GM12878 (cell line): ENCODE data around the gene CLN3. TPM values are rescaled to one million over a fixed set of nuclear protein-coding genes. Genes with fewer than 3 reads are reported as not detected.

Experiments
- ATAC-seq: fragments of 200-7000 bp; cut with Tn5 transposase; 3 replicates; pipeline ENCODE4 v1.9.1; 2020; ENCODE audit warnings: mild to moderate bottlenecking, moderate library complexity
- BruUV-seq: library from RNA; stranded (reverse); fragments of 400-500 nt; replicated peaks from 2 replicates; lab custom pipeline; 2021; lab: Mats Ljungman, UMichigan
- CTCF ChIA-PET: fragments of 300-600 bp; sonication (Branson Sonifier 250); formaldehyde crosslinking; extraction: SDS; loops from one replicate; lab custom pipeline; 2021; ENCODE audit warnings: inconsistent platforms; lab: Yijun Ruan, JAX
- POLR2A ChIA-PET: fragments of 350-600 bp; formaldehyde crosslinking; extraction: SDS; loops from one replicate; lab custom pipeline; 2021; ENCODE audit warnings: inconsistent platforms; lab: Charles Lee
- RAD21 ChIA-PET: fragments of 300-600 bp; sonication (Branson Sonifier 250); formaldehyde crosslinking; loops from one replicate; lab custom pipeline; 2023; ENCODE audit warnings: antibody characterized with exemption; ENCODE audit not compliant: unreplicated experiment; lab: Charles Lee
- SMC1A ChIA-PET: fragments of 300-600 bp; sonication (Branson Sonifier 250); formaldehyde crosslinking; loops from one replicate; lab custom pipeline; 2023; ENCODE audit not compliant: unreplicated experiment, uncharacterized antibody; lab: Charles Lee
- DNase-seq: peaks from one replicate; pipeline ENCODE4 v3.0.0-alpha.2; 2011; ENCODE audit warnings: low read depth, low spot score
- FAIRE-seq: peaks from 3 replicates; lab custom pipeline; 2011; peaks lifted over from hg19 to GRCh38; lab: Jason Lieb, UNC
- H2AFZ ChIP-seq: 2 replicates; pipeline ENCODE4 v1.6.0; 2011; ENCODE audit warnings: low read depth, low read length, control low read depth; ENCODE audit not compliant: control insufficient read depth
- H3K27ac ChIP-seq: 2 replicates; pipeline ENCODE4 v1.5.1; 2011; ENCODE audit warnings: control low read depth; ENCODE audit not compliant: control insufficient read depth, insufficient read depth
- H3K27me3 ChIP-seq, 2 experiments: replicated peaks in 1 of 2; 2 replicates each; pipeline versions ENCODE4 v1.6.0 to v1.6.1; 2011; ENCODE audit warnings: low read length in 1 of 2; ENCODE audit not compliant: control insufficient read depth in 2 of 2, insufficient read depth in 2 of 2
- H3K36me3 ChIP-seq, 2 experiments: 2 replicates each; pipeline ENCODE4 v1.5.1; 2011; ENCODE audit warnings: low read length in 1 of 2; ENCODE audit not compliant: control insufficient read depth in 2 of 2, insufficient read depth in 2 of 2
- H3K4me1 ChIP-seq: 2 replicates; pipeline ENCODE4 v1.6.1; 2011; ENCODE audit warnings: mild to moderate bottlenecking, low read length, moderate library complexity, mixed read lengths; ENCODE audit not compliant: control insufficient read depth, insufficient read depth
- H3K4me2 ChIP-seq: 2 replicates; pipeline ENCODE4 v1.6.0; 2011; ENCODE audit warnings: control low read depth; ENCODE audit not compliant: control insufficient read depth, insufficient read depth
- H3K4me3 ChIP-seq: fragments of 200-600 bp; sonication (generic); 2 replicates; pipeline ENCODE4 v1.5.1; 2016
- H3K79me2 ChIP-seq: 2 replicates; pipeline ENCODE4 v1.6.0; 2011; ENCODE audit warnings: low read length; ENCODE audit not compliant: control insufficient read depth, insufficient read depth
- H3K9ac ChIP-seq: 2 replicates; pipeline ENCODE4 v1.8.0; 2011; ENCODE audit warnings: low read length, control low read depth, mixed read lengths; ENCODE audit not compliant: control insufficient read depth, insufficient read depth
- H3K9me3 ChIP-seq: replicated peaks from 3 replicates; pipeline ENCODE4 v1.5.1; 2011; ENCODE audit warnings: mild to moderate bottlenecking, low read length; ENCODE audit not compliant: control insufficient read depth, insufficient read depth
- H4K20me1 ChIP-seq: 2 replicates; pipeline ENCODE4 v1.6.0; 2011; ENCODE audit not compliant: control insufficient read depth, insufficient read depth
- MEF2B ChIP-seq: fragments of 450-650 bp; IDR thresholded peaks from 2 replicates; pipeline ENCODE4 v1.6.1; 2018; ENCODE audit warnings: mild to moderate bottlenecking, moderate library complexity; ENCODE audit not compliant: partially characterized antibody, poor library complexity, severe bottlenecking
- SUPT20H ChIP-seq: IDR thresholded peaks from 2 replicates; pipeline ENCODE4 v1.6.1; 2011; ENCODE audit warnings: low read depth, mild to moderate bottlenecking, low read length, moderate library complexity, borderline replicate concordance; ENCODE audit not compliant: control insufficient read depth
- TBL1XR1 ChIP-seq: IDR thresholded peaks from 2 replicates; pipeline ENCODE4 v1.6.1; 2012; ENCODE audit warnings: low read depth, low read length, improper control_type of control experiment
- WGBS: methylation state at CpG from one replicate; pipeline ENCODE4 v1.1.6; 2016; ENCODE audit warnings: low lambda C conversion rate; ENCODE audit not compliant: insufficient replicate concordance, insufficient coverage; ENCODE audit errors: missing lambda C conversion rate; 5-methylcytosine and 5-hydroxymethylcytosine counted together
- in situ Hi-C: fragments of 300-500 bp; cut with MboI; formaldehyde crosslinking; loops from 9 replicates; pipeline ENCODE4 v1.14.3; 2018; ENCODE audit warnings: mixed read lengths
- intact Hi-C: fragments of 100-400 bp; cut with micrococcal nuclease; formaldehyde crosslinking; loops from one replicate; pipeline ENCODE4 v1.14.2; 2022; ENCODE audit not compliant: unreplicated experiment
- polyA plus RNA-seq, 11 experiments: library from polyadenylated mRNA; depleted of rRNA in 4 of 11; unstranded in 6 of 11; stranded (reverse) in 5 of 11; fragments of >200 nt; fragmentation: Nextera tagmentation in 4 of 11; fragmentation: Illumina TruSeq in 1 of 11; extraction: Ambion mirVana in 4 of 11; extraction: Trizol in 1 of 11; gene quantifications; 1 replicate in 1 of 11; 2 replicates in 10 of 11; pipeline versions ENCODE4 v1.2.1 to v1.2.3, GENCODE V29; 2011 to 2016; ENCODE audit warnings: inconsistent platforms in 2 of 11, missing spikeins in 2 of 11, low read depth in 1 of 11
- total RNA-seq, 4 experiments: library from RNA; depleted of rRNA in 3 of 4; stranded (reverse); fragments of >200 nt in 3 of 4; fragmentation: Illumina TruSeq in 1 of 4; extraction: Trizol in 1 of 4; gene quantifications; 2 replicates each; pipeline versions ENCODE4 v1.2.1 to v1.2.3, GENCODE V29; 2013 to 2021
- TF ChIP-seq, protein P1 (sequence below): IDR thresholded peaks from 2 replicates; pipeline ENCODE4 v1.6.1; 2011; ENCODE audit warnings: borderline replicate concordance, low read depth, mild to moderate bottlenecking, moderate library complexity, low read length; ENCODE audit not compliant: insufficient read depth, poor library complexity, severe bottlenecking
- TF ChIP-seq, protein P2 (sequence below), 3 experiments: IDR thresholded peaks in 2 of 3; conservative IDR thresholded peaks in 1 of 3; 2 replicates each; pipeline ENCODE4 v1.5.1; 2011; ENCODE audit warnings: low read depth in 3 of 3, low read length in 3 of 3, mild to moderate bottlenecking in 3 of 3, control low read depth in 2 of 3, moderate library complexity in 2 of 3, inconsistent platforms in 1 of 3, mixed read lengths in 1 of 3; ENCODE audit not compliant: control insufficient read depth in 2 of 3, insufficient read depth in 1 of 3; ENCODE audit errors: extremely low read depth in 1 of 3

Gene CLN3
- total and polyA plus RNA-seq, 10 of the 15 experiments (the other 5 are each of a cell fraction or from before 2014, with no cell fraction given), result 2.3 to 25.0 (median 16.6) TPM

DNA sequence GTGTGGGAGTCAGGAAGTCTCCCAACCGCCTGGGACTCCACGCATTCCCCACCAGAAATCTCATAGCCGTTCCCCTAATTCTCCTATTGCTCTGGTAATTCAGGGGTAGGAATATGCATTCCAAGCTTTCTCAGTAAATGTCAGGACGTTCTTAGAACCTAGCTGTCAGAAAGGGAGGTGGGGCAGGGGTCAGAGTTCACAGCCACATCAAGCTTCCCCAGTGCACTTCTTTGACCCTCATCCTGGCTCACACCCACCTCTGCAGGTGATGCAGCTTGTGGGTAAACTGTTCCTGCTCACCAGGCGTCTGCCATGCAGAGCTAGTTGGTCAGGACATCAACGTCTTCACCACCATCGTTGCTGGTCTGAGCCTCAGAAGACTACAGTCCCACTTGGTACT is 28.8 kb upstream of the CLN3 start:
- POLR2A ChIA-PET, result no interaction called here
- no peak for FAIRE-seq
- RAD21 ChIA-PET, result no interaction called here
- ATAC-seq, result no peak
- Histone ChIP-seq H3K27ac (no peak overlapping the region), H3K79me2 (no peaks in the 10 kb centered on the region), H3K27me3 (no peaks in the 10 kb centered on the region), H4K20me1 (no peaks in the 10 kb centered on the region), H3K9me3 (no peaks in the 10 kb centered on the region), H3K4me3 (no peak overlapping the region), H3K4me2 (no peak overlapping the region), H3K36me3 (no peaks in the 10 kb centered on the region), H3K9ac (no peak overlapping the region), H3K4me1 (peaks cover 10% of the 10 kb centered on the region; the same call in 1 of the 2 replicates), H2AFZ (no peak overlapping the region)
- TF ChIP-seq, protein P1, sequence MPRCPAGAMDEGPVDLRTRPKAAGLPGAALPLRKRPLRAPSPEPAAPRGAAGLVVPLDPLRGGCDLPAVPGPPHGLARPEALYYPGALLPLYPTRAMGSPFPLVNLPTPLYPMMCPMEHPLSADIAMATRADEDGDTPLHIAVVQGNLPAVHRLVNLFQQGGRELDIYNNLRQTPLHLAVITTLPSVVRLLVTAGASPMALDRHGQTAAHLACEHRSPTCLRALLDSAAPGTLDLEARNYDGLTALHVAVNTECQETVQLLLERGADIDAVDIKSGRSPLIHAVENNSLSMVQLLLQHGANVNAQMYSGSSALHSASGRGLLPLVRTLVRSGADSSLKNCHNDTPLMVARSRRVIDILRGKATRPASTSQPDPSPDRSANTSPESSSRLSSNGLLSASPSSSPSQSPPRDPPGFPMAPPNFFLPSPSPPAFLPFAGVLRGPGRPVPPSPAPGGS, result no peak
- TF ChIP-seq TBL1XR1 (no peak), SUPT20H (no peak), MEF2B (no peak)
- TF ChIP-seq, protein P2, sequence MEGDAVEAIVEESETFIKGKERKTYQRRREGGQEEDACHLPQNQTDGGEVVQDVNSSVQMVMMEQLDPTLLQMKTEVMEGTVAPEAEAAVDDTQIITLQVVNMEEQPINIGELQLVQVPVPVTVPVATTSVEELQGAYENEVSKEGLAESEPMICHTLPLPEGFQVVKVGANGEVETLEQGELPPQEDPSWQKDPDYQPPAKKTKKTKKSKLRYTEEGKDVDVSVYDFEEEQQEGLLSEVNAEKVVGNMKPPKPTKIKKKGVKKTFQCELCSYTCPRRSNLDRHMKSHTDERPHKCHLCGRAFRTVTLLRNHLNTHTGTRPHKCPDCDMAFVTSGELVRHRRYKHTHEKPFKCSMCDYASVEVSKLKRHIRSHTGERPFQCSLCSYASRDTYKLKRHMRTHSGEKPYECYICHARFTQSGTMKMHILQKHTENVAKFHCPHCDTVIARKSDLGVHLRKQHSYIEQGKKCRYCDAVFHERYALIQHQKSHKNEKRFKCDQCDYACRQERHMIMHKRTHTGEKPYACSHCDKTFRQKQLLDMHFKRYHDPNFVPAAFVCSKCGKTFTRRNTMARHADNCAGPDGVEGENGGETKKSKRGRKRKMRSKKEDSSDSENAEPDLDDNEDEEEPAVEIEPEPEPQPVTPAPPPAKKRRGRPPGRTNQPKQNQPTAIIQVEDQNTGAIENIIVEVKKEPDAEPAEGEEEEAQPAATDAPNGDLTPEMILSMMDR (IDR thresholded peaks at IDR 0.05 in 2 of 3, conservative IDR thresholded peaks at IDR 0.05 in 1 of 3; ENCODE audit: control insufficient read depth in 2 of 3, extremely low read depth in 1 of 3, insufficient read depth in 1 of 3, low read depth in 3 of 3, low read length in 3 of 3), result no peak
- 55% methylated on average over 7 of the region's 7 CpGs for WGBS
- intact Hi-C loops (no loop called here), in situ Hi-C loops (no loop called here)
- CTCF ChIA-PET, result interaction anchor here (1.1 kb wide), 1 partner anchor 10 kb away, joined by 6 read pairs; no protein-coding TSS in a partner anchor
- SMC1A ChIA-PET, result no interaction called here
- no peak for DNase-seq
- BruUV-seq, result no TSS peak
